RWPE2 (cell line): ENCODE data around the gene C2CD2.

Source experiments
- ATAC-seq: fragments of 200-7000 bp; cut with Tn5 transposase; 3 replicates; pipeline ENCODE4 v1.9.1; 2021; ENCODE audit warnings: low read depth
- DNase-seq: peaks from one replicate; pipeline ENCODE4 v3.0.0-alpha.2; 2020; ENCODE audit warnings: low spot score
- H3K27ac ChIP-seq: fragments of 450-650 bp; 2 replicates; pipeline ENCODE4 v1.5.1; 2017; ENCODE audit warnings: mild to moderate bottlenecking; ENCODE audit not compliant: poor library complexity, severe bottlenecking
- H3K27me3 ChIP-seq: fragments of 250-450 bp; sonication (Bioruptor Pico); 2 replicates; pipeline ENCODE4 v1.5.1; 2021; ENCODE audit warnings: mild to moderate bottlenecking, moderate library complexity; ENCODE audit not compliant: insufficient read depth, poor library complexity, severe bottlenecking
- H3K36me3 ChIP-seq: fragments of 250-450 bp; sonication (Bioruptor Pico); 2 replicates; pipeline ENCODE4 v1.5.1; 2020; ENCODE audit warnings: low read depth, mild to moderate bottlenecking, moderate library complexity
- H3K4me1 ChIP-seq: fragments of 250-450 bp; sonication (Bioruptor Pico); 2 replicates; pipeline ENCODE4 v1.5.1; 2021; ENCODE audit warnings: mild to moderate bottlenecking, moderate library complexity; ENCODE audit not compliant: insufficient read depth, poor library complexity, severe bottlenecking
- H3K4me3 ChIP-seq: fragments of 250-450 bp; sonication (Bioruptor Pico); 2 replicates; pipeline ENCODE4 v1.5.1; 2021; ENCODE audit warnings: mild to moderate bottlenecking, moderate library complexity; ENCODE audit not compliant: severe bottlenecking
- H3K9me3 ChIP-seq: fragments of 250-450 bp; sonication (Bioruptor Pico); 2 replicates; pipeline ENCODE4 v1.5.1; 2021; ENCODE audit warnings: mild to moderate bottlenecking, moderate library complexity; ENCODE audit not compliant: severe bottlenecking
- TF ChIP-seq, protein P1 (sequence below): fragments of 450-650 bp; IDR thresholded peaks from one replicate; pipeline ENCODE4 v1.5.1; 2017; ENCODE audit warnings: mild to moderate bottlenecking, moderate library complexity; ENCODE audit not compliant: poor library complexity, severe bottlenecking

The C2CD2 gene

DNA sequence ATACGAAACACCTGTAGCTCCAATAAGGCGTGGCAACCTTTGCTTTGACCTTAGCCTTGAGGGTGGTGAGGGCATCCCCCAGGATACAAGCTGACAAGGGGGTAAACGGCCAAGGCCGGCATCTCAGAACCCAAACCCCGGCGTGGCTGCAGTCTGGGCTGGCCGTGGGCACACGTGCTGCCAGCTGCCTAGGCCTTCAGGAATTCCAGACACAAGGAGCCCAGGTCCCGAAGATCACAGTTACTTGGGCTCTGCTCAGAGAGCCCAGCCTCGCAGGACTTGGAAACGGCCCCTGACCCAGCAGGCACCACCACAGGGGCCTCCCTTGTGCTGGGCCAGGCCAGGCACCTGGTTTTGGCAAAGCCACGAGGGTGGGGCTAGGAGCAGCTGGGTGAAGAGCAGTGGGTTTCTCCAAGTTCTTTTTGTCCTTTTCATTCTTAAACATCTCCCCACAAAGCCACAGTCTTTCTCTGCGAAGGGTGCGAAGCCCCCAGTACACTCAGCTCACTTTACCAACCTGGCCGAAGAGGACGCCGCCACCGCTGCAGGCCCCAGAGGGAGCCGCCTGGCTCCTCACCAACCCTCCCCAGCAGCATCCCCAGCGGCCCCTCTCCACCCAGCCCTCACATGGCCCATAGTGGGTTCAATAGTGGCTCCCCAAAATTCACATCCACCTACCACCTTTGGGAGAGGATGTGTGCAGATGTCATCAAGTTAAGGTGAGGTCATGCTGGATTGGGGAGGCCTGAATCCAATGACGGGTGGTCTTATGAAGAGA lies 101.5 kb downstream of the C2CD2 start:
- H3K27me3 ChIP-seq, result no peaks in the 10 kb centered on the region
- TF ChIP-seq, protein P1, sequence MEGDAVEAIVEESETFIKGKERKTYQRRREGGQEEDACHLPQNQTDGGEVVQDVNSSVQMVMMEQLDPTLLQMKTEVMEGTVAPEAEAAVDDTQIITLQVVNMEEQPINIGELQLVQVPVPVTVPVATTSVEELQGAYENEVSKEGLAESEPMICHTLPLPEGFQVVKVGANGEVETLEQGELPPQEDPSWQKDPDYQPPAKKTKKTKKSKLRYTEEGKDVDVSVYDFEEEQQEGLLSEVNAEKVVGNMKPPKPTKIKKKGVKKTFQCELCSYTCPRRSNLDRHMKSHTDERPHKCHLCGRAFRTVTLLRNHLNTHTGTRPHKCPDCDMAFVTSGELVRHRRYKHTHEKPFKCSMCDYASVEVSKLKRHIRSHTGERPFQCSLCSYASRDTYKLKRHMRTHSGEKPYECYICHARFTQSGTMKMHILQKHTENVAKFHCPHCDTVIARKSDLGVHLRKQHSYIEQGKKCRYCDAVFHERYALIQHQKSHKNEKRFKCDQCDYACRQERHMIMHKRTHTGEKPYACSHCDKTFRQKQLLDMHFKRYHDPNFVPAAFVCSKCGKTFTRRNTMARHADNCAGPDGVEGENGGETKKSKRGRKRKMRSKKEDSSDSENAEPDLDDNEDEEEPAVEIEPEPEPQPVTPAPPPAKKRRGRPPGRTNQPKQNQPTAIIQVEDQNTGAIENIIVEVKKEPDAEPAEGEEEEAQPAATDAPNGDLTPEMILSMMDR, result no peak
- DNase-seq (no peak), ATAC-seq (no peak)
- no peak overlapping the region for H3K27ac ChIP-seq
- peaks cover 82% of the 10 kb centered on the region for H3K36me3 ChIP-seq
- H3K9me3 ChIP-seq, result no peaks in the 10 kb centered on the region
- no peaks in the 10 kb centered on the region for H3K4me1 ChIP-seq
- no peak overlapping the region for H3K4me3 ChIP-seq

DNA sequence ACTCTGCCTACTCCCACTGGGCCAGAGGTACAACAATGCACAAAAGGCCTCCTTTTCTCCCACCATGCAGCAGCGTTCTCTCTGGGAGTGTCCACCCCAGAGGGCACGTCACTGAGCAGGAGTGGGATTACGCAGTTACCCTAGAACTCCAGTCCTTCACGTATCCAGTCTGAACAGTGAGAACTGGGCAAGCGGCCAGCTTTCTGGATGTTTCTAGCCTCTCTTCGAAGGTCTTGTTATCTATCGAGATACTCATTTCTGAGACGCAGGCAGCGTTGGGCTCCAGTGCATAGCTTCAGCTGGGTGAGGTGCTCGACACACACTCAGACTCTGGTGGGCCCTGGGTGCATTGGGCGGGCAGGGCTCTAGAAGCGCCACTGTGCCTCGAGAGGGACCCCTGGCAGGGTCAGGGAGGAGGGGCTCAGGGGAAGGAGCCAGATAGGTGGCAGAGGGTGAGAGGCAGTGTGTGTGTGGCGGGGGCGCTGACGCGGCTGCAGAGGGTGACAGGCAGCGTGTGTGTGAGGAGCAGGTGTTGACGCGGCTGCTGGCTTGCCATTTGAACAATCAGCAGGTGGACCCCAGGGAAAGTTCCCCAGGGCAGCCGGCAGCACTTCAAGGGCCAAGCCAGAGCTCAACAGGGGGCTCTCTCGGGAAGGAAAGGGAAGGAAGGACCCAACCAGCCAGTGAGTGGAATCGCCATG lies 102.6 kb downstream of the C2CD2 start:
- Histone ChIP-seq H3K4me1 (no peaks in the 10 kb centered on the region), H3K27me3 (no peaks in the 10 kb centered on the region), H3K4me3 (no peak overlapping the region), H3K27ac (no peak overlapping the region), H3K36me3 (peaks cover 82% of the 10 kb centered on the region), H3K9me3 (no peaks in the 10 kb centered on the region)
- no peak for DNase-seq
- no peak for ATAC-seq
- TF ChIP-seq, protein P1, result no peak

DNA sequence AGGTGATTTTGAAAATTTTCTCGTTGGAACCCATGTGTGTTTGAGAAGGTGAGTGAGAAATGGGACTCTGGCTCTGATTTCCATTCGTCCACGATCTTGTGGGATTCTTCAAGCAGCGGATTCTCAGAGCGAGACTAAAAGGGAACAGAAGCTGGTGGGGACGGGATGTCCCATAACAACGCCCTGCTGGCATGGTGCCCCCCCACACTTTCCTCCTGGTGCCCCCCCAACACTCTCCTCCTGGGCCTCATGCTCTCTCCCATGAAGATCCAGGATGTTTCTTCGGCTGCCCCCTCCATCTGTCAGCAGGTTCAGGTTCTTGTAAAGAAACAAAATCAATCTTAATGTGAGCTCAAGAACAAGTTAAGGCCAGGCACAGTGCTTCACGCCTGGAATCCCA lies 103.7 kb downstream of the C2CD2 start:
- Histone ChIP-seq H3K27me3 (no peaks in the 10 kb centered on the region), H3K4me3 (no peak overlapping the region), H3K4me1 (no peaks in the 10 kb centered on the region), H3K36me3 (peaks cover 87% of the 10 kb centered on the region), H3K9me3 (no peaks in the 10 kb centered on the region), H3K27ac (no peak overlapping the region)
- ATAC-seq (no peak), DNase-seq (no peak)
- TF ChIP-seq, protein P1, result no peak

DNA sequence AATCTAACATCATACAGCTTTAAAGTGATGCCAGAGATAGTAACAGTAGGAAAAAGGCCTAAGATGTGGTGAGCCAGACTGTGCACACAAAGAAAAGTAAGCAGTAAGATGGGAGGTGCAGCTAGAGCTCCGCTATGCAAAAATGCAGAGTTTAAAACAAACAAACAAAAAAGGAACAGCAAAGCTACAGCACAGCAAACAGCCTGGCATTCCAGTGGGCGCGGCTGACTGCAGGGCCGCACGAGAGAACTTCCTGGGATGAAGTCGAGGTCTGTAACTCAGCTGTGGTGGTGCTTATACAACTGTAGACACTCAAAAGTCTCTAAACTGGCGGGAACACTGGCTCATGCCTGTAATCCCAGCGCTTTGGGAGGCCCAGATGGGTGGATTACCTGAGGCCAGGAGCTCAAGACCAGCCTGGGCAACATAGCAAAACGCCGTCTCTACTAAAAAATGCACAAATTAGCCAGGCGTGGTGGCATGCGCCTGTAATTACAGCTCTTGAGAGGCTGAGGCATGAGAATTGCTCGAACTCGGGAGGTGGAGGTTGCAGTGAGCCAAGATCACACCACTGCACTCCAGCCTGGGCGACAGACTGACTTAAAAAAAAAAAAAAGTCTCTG lies 104.7 kb downstream of the C2CD2 start:
- H3K36me3 ChIP-seq, result peaks cover 77% of the 10 kb centered on the region
- DNase-seq, result no peak
- H3K4me1 ChIP-seq, result no peaks in the 10 kb centered on the region
- no peak overlapping the region for H3K4me3 ChIP-seq
- H3K27ac ChIP-seq, result no peak overlapping the region
- no peak for ATAC-seq
- TF ChIP-seq, protein P1, result no peak
- no peaks in the 10 kb centered on the region for H3K27me3 ChIP-seq
- no peaks in the 10 kb centered on the region for H3K9me3 ChIP-seq
